GM18870 (cell line): ENCODE data around the gene SLC38A5.
A peak's percentile ranks its signal among the peaks of the same experiment; 100 is the strongest.

ENCODE experiments used
- ATAC-seq: cut with Tn5 transposase; IDR thresholded peaks from one replicate; pipeline ENCODE4 v1.9.1; 2021; ENCODE audit warnings: moderate library complexity; ENCODE audit not compliant: unreplicated experiment

The SLC38A5 gene

GRCh38 chrX:48492293-48492910 lies 22.3 kb upstream of the SLC38A5 start:
- ATAC-seq: no peak

DNA sequence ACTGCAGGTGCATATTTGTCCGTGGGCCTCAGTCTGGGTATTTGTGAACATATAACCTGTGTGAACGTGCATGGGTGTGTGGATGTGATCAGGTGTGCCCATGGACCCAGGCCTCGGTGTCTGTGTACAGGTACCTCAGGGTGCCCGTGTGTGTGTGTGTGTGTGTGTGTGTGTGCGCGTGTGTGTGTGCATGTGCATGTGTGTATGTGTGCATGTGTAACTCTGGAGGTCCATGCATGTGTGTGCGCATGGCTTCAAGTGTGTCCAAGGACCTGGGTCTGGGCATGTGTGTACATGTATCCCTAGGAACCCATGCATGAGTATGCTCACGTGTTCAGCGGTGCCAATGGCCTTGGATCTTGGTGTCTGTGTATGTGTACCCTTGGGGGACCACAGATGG lies 21.7 kb upstream of the SLC38A5 start:
- no peak for ATAC-seq

- no peak for ATAC-seq
Observed at GRCh38 chrX:48490661-48491060, 20.6 kb upstream of the SLC38A5 start.

- no peak for ATAC-seq
Observed at GRCh38 chrX:48489892-48490291, 19.8 kb upstream of the SLC38A5 start.

DNA sequence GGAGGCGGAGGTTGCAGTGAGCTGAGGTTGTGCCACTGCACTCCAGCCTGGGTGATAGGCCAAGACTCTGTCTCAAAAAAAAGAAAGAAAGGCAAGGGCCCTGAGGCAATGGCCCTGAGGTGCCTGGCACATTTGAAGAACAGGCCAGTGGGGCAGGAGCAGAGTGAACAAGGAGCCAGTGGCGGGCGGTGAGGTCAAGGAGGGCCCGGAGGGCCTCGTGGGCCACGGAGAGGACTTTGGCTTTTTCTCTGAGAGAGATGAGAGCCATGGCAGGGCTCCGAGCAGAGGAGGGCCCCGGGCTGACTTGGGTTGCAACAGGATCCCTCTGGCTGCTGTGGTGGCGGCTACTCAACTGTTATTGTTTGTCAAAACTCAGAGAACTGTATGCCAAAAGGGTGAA lies 19.2 kb upstream of the SLC38A5 start:
- no peak for ATAC-seq

DNA sequence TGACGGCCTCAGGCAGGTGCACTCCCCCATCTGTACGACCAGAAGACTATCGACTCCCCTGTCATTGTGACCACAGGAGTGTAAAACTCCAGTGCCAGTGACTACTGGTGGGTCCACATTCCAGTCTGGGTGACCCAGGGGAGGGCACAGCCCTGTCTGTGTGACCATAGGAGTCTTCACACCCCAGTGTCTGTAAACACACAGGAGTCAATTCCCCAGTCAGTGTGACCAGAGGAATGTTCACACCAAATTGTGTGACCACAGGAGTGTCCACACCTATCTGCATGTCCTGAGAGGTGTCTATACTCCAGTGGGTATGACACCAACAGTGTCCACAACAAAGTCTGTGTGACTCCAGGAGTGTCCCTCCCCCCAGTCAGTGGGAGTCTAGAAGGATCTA lies 18.0 kb upstream of the SLC38A5 start:
- no peak for ATAC-seq

DNA sequence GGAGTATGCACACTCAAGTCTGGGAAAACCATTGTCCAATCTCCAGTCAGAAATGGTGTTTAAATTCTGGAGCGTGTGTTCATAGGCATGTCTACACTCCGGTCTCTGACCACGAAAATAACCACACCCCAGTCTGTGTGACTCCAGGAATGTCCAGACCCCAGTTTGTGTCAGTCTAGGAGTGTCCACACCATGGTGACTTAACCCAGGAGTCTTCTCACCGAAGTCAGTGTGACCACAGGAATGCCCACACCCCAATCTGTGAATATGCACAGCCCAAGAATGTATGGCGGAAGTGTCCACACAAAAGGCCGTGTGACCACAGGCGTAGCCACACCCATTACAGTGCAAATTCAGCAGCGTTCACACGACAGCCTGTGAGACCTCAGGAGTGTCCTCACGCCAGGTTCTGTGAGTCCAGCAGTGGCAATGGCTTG lies 17.3 kb upstream of the SLC38A5 start:
- no peak for ATAC-seq

- no peak for ATAC-seq
Observed at GRCh38 chrX:48482526-48482925, 12.5 kb upstream of the SLC38A5 start.

DNA sequence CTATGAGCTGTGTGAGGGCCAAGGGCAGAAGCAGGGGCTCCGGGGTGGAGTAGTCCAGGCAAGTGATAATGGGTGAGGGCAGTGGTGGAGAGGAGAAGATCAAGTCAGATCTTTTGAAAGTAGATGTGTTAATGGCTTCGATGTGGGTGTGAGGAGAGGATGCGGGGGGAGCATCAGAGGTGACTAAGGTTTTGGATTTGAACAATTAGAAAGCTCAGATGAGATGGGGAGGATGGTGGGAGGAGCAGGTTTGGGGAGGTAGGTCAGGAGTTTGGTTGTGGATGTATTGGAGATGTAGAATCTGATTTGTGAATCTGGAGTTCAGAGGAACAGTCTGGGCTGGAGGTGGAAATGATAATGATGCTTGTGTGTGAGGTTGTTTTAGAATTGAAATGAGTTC lies 10.5 kb upstream of the SLC38A5 start:
- ATAC-seq: no peak

DNA sequence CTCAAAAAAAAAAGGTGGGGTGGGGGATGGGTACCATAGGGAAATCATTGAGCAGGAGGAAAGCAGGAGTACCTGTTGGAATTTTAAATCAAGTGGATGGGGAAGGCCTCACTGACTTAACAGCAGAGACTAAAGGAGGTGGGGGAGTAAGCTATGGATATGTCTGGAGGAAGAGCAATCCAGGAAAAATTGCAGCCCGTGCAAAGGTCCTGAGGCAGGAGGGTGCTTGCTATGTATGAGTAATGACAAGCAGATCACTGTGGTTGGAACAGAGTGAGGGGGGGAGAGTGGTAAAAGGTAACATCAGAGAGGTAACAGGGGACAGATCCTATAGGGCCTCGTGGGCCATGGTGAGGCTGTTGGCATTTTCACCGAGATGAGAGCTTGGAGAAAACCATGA lies 10.1 kb upstream of the SLC38A5 start:
- ATAC-seq: no peak

DNA sequence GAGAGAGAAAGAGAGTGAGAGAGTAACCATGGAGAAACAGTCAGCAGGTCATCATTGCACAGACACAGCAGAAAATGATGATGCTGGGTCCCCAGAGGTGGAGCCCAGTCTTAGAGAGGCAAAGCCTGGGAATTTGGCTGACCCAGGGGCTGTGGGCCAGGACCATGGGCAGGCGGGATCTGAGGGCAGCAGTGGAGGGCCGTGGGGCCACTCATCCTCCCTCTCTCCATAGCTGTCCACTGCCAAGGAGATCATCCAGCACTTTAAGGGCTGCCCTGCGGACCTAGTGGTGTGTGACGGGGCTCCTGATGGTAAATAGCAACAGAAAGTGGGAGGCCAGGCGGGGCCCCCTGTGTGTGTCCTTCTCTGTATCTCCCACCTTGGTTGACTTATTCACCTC lies 8.7 kb upstream of the SLC38A5 start:
- ATAC-seq: no peak

- ATAC-seq: no peak
Observed at GRCh38 chrX:48477960-48478755, 8.1 kb upstream of the SLC38A5 start.

DNA sequence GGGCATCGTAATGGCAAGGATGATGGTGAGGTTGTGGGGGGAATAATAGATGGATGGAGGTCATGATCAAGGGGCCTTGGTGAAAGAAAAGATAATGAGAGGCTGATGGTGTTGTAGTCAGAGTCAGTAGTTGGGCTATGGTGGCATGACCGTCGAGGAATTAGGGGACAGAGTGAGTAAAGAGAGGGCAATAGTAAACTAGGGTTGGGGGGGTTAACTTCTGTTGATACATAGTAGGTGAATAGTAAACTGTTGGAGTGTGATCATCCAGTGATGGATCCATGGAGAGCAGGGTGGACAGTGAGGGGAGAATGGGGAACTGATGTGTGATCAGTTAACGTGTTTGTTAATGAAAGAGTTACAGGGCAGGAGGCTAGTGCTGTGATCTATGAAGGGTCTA lies 6.9 kb upstream of the SLC38A5 start:
- ATAC-seq: no peak

DNA sequence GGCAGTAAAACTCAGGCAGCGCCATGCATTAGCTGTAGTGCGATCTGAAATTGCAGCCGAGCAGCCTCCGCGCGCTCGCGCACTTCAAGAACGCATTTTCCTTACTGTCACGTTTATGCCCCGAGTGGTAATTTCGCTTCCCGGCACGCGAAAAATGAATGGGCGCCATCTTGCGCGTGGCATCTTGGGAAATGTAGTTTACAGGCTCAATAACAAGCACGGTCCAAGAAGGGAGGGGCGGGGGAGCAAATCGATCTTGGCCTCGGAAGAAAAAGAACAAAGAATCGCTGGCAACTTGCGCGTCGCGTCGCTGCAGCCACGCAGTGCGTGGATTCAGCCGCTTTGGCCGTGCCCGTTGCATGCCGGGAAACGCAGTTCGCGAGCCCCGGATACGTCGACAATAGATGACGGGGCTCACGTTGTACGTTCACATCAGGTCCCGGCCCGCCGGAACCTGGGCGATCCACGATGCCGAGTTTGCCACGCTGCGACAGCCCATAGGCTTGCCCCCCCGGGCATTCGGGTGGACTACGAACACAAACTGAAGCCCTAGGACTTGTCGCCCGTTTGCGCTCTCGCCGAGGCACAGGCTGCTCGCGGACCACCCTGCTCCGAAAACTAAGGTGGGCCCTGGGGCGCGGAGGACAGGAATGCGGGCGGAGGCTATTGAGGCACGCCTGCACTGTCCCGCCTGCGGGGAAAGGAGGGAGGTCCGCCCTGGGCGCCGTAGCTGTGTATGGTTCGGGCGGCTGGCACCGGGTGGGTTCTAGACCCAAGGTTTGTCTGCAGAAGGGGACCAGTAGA lies 5.9 kb upstream of the SLC38A5 start, which contains the start of gene FTSJ1:
FTSJ1 (plus strand) TSS at position 426 of the 804 bp plus-strand sequence. CDS start 1,849 bp downstream, outside the sequence.
- ATAC-seq: peak; percentile 82

GRCh38 chrX:48475296-48475695 lies 5.2 kb upstream of the SLC38A5 start:
- ATAC-seq: no peak

DNA sequence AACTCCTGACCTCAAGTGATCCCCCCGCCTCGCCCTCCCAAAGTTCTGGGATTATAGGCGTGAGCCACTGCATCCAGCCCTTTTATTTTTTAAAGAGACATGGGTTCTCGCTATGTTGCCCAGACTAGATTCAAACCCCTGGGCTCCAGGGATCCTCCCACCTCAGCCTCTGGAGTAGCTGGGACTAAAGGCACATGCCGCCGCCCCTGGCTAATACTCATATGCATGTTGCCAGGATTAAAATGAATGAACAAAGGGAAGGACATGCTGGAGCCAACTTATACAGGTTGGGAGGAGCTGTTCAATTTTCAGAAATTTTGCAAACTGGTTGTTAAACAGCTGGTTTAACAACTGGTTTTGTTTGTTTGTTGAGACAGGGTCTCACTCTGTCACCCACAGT lies 4.5 kb upstream of the SLC38A5 start:
- ATAC-seq: no peak

- no peak for ATAC-seq
Observed at GRCh38 chrX:48474127-48474526, 4.1 kb upstream of the SLC38A5 start.

DNA sequence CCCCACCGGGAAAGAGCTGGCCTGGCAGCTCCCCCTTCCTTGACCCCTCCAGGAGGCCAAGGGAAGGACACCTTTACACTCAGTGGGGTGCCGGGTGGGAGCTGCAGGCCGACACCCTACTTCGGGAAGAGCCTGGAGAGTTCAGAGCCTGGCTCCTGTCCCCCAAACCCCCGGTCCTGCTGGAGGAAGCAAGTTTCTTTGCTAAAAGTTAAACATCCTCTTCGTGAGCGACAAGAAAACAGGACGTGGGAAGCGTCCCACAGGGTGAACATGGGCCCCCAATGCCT lies 3.6 kb upstream of the SLC38A5 start:
- no peak for ATAC-seq

DNA sequence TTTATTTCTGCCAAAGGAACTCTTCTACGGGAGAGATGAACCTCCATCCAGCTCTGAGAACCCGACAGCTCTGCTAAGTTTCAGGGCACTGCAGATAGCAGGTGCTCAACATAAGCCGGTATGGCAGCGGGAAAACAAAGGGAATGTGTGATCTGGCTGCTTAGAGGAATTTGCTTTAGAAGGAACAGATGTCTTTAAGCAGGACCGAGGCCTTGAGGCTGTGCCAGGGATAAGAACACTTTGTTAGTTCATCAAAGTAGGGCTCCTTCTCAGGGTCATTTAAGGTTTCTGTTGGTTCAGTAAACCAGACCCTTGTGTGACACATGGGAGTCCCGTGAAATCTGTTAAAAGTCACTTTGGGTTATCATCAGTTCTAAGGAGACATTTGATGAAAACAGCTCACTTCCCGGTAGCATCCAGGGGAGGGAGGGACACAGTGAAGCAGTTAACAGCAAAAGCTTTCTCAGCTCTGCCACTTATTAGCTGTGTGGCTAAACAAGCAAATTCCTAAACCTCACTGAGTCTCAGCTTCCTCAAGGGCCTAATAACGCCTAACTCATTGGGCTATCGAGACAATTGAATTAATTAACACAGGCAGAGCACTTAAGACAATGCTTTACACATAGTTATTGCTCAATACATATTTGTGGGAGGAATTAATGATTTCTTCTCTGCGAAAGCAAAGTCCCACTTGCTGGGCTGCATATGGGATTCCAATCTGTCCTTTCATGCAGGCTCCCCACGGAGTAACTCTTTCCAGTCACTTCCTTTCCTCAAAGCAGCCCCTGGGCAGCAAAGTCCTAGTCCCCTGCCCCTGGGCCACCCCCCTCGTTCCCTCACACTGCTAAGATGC lies 3.0 kb upstream of the SLC38A5 start:
- no peak for ATAC-seq

DNA sequence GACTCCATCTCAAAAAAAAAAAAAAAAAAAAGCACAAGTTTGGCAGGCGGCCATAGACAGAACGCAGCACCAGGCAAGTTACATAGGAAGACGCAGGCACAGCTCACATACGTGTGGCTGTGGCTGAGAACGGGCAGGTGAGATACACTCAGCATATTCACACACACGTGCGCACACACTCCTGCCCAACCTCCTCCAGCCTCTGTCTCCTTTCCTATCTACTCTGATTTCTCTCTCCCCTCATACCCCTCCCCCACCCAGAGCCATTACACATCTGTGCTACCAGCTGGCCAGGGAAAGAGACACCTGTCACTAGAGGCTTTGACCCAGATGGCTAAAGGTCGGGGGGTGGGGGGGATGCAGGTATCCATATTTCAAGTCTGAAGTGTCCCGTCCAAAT lies 2.2 kb upstream of the SLC38A5 start:
- ATAC-seq: no peak

- no peak for ATAC-seq
Observed at GRCh38 chrX:48471504-48471903, 1.4 kb upstream of the SLC38A5 start.
